Esophagus muscularis mucosa (tissue), 4 donors: Measurements from ENCODE around the gene PLCG2.

Source experiments
- CTCF ChIP-seq, 3 experiments: fragments of 200-600 bp in 2 of 3; fragments of 450-650 bp in 1 of 3; sonication (generic) in 2 of 3; IDR thresholded peaks; one replicate each; pipeline ENCODE4 v1.5.1; 2017 to 2019; ENCODE audit warnings: antibody characterized with exemption in 3 of 3, mild to moderate bottlenecking in 2 of 3, moderate library complexity in 1 of 3
- EP300 ChIP-seq: sonication (generic); formaldehyde crosslinking; IDR thresholded peaks from one replicate; pipeline ENCODE4 v1.6.1; 2017; ENCODE audit warnings: antibody characterized with exemption
- POLR2A ChIP-seq: fragments of 450-650 bp; IDR thresholded peaks from one replicate; pipeline ENCODE4 v1.6.1; 2017; ENCODE audit warnings: antibody characterized with exemption, moderate library complexity, mild to moderate bottlenecking, low read depth
- POLR2AphosphoS5 ChIP-seq, 2 donors: sonication (generic); formaldehyde crosslinking; IDR thresholded peaks; one replicate each; pipeline ENCODE4 v1.6.1; 2017; ENCODE audit warnings: antibody characterized with exemption in 2 of 2

GRCh38 chr16:81818568-81818896, 39.4 kb downstream of the PLCG2 start:
- TF ChIP-seq CTCF (IDR thresholded peaks at IDR 0.05), result no peak
- TF ChIP-seq POLR2AphosphoS5 (IDR thresholded peaks at IDR 0.05), result no peak
- TF ChIP-seq POLR2A, result no peak
- TF ChIP-seq EP300, result no peak
